ENCODE data around the gene FHL3. TPM values are rescaled to one million over a fixed set of nuclear protein-coding genes. Genes with fewer than 3 reads are reported as not detected.

Gene FHL3
- total and polyA plus RNA-seq, 4 donors, result 1.7 to 4.2 (median 2.8) TPM

DNA sequence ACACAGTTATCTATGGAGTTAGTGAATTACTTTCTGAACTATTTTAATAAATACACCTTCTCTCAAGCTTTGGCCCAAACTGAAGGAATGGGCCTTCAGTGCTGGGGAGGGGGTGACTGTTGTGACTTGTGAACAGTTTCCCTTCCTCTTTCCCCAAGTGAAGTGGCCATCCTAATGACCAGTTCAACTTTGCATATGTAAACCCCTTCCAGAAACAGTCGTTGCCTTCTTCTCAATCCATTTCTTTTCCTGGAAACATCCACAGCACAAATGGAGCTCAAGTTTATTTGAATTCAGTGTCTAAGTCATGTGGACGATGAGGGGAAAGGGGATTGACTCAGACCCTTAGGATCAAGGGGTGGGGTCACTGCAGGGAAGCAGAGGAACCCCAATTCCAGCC, 57.1 kb downstream of the FHL3 start:
- peaks cover 6 to 21% (median 15%) of the 10 kb centered on the region in 4 donors for H3K4me1 ChIP-seq (ENCODE audit: control insufficient read depth in 4 of 4, insufficient read depth in 4 of 4, low read length in 3 of 4)
- WGBS, result 67% methylated on average over 2 of the region's 2 CpGs
- no peak overlapping the region for H3K27ac ChIP-seq (ENCODE audit: low read depth in 1 of 2, low read length in 2 of 2)
- TF ChIP-seq, protein P1, sequence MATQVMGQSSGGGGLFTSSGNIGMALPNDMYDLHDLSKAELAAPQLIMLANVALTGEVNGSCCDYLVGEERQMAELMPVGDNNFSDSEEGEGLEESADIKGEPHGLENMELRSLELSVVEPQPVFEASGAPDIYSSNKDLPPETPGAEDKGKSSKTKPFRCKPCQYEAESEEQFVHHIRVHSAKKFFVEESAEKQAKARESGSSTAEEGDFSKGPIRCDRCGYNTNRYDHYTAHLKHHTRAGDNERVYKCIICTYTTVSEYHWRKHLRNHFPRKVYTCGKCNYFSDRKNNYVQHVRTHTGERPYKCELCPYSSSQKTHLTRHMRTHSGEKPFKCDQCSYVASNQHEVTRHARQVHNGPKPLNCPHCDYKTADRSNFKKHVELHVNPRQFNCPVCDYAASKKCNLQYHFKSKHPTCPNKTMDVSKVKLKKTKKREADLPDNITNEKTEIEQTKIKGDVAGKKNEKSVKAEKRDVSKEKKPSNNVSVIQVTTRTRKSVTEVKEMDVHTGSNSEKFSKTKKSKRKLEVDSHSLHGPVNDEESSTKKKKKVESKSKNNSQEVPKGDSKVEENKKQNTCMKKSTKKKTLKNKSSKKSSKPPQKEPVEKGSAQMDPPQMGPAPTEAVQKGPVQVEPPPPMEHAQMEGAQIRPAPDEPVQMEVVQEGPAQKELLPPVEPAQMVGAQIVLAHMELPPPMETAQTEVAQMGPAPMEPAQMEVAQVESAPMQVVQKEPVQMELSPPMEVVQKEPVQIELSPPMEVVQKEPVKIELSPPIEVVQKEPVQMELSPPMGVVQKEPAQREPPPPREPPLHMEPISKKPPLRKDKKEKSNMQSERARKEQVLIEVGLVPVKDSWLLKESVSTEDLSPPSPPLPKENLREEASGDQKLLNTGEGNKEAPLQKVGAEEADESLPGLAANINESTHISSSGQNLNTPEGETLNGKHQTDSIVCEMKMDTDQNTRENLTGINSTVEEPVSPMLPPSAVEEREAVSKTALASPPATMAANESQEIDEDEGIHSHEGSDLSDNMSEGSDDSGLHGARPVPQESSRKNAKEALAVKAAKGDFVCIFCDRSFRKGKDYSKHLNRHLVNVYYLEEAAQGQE (IDR thresholded peaks at IDR 0.05), result no peak
- TF ChIP-seq, protein P2, sequence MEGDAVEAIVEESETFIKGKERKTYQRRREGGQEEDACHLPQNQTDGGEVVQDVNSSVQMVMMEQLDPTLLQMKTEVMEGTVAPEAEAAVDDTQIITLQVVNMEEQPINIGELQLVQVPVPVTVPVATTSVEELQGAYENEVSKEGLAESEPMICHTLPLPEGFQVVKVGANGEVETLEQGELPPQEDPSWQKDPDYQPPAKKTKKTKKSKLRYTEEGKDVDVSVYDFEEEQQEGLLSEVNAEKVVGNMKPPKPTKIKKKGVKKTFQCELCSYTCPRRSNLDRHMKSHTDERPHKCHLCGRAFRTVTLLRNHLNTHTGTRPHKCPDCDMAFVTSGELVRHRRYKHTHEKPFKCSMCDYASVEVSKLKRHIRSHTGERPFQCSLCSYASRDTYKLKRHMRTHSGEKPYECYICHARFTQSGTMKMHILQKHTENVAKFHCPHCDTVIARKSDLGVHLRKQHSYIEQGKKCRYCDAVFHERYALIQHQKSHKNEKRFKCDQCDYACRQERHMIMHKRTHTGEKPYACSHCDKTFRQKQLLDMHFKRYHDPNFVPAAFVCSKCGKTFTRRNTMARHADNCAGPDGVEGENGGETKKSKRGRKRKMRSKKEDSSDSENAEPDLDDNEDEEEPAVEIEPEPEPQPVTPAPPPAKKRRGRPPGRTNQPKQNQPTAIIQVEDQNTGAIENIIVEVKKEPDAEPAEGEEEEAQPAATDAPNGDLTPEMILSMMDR (IDR thresholded peaks at IDR 0.05; ENCODE audit: low read depth, low read length, missing input control), result no peak
- TF ChIP-seq YY1 (IDR thresholded peaks at IDR 0.05), result no peak
- no peak for TF ChIP-seq FOXA2 (IDR thresholded peaks at IDR 0.05)
- TF ChIP-seq, protein P3, sequence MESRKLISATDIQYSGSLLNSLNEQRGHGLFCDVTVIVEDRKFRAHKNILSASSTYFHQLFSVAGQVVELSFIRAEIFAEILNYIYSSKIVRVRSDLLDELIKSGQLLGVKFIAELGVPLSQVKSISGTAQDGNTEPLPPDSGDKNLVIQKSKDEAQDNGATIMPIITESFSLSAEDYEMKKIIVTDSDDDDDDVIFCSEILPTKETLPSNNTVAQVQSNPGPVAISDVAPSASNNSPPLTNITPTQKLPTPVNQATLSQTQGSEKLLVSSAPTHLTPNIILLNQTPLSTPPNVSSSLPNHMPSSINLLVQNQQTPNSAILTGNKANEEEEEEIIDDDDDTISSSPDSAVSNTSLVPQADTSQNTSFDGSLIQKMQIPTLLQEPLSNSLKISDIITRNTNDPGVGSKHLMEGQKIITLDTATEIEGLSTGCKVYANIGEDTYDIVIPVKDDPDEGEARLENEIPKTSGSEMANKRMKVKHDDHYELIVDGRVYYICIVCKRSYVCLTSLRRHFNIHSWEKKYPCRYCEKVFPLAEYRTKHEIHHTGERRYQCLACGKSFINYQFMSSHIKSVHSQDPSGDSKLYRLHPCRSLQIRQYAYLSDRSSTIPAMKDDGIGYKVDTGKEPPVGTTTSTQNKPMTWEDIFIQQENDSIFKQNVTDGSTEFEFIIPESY (IDR thresholded peaks at IDR 0.05), result no peak
- TF ChIP-seq JUND (IDR thresholded peaks at IDR 0.05), result no peak
- TF ChIP-seq SP1 (IDR thresholded peaks at IDR 0.05), result no peak
- TF ChIP-seq, protein P4, sequence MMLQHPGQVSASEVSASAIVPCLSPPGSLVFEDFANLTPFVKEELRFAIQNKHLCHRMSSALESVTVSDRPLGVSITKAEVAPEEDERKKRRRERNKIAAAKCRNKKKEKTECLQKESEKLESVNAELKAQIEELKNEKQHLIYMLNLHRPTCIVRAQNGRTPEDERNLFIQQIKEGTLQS (IDR thresholded peaks at IDR 0.05), result no peak
- TF ChIP-seq FOXA1 (IDR thresholded peaks at IDR 0.05), result no peak
- TF ChIP-seq RAD21 (IDR thresholded peaks at IDR 0.05), result no peak
- no peak for TF ChIP-seq HNF4A (conservative IDR thresholded peaks at IDR 0.05)
- H3K9ac ChIP-seq (ENCODE audit: low read depth in 1 of 2, low read length in 2 of 2), result no peak overlapping the region
- DNase-seq (ENCODE audit: low spot score), result no peak
- H3K27me3 ChIP-seq (ENCODE audit: control insufficient read depth in 4 of 4, insufficient read depth in 4 of 4, low read length in 3 of 4), result no peaks in the 10 kb centered on the region
- no peak overlapping the region for H3K4me3 ChIP-seq (ENCODE audit: low read depth in 1 of 3, low read length in 3 of 3)
- no peaks in the 10 kb centered on the region for H3K9me3 ChIP-seq (ENCODE audit: control insufficient read depth in 4 of 4, low read length in 3 of 4)
- peaks cover 0 to 8% (median 5%) of the 10 kb centered on the region in 4 donors for H3K36me3 ChIP-seq (ENCODE audit: control insufficient read depth in 4 of 4, insufficient read depth in 3 of 4, low read depth in 1 of 4, low read length in 3 of 4)

DNA sequence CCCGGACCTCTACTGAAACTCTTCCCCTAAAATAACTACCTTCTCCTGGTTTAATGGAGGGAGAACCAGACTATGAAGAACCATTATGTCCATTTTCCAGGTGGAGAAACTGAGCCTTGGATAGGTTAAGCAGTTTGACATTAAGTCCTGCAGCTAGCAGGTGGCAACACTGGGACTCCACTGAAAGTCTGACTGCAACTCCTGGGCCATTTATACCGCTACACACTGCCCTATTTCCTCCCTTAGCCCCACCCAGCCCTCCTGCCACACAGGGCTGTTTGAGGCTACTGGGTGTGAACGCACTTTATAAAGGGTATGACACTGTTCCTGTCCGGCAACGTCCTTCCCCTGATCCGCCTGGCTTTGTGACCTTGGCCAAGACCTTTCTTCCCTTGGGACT, 58.0 kb downstream of the FHL3 start:
- H3K27ac ChIP-seq (ENCODE audit: low read depth in 1 of 2, low read length in 2 of 2), result peak overlapping the region in 1 of 2 donors; percentile 99
- DNase-seq (ENCODE audit: low spot score), result no peak
- H3K4me1 ChIP-seq (ENCODE audit: control insufficient read depth in 4 of 4, insufficient read depth in 4 of 4, low read length in 3 of 4), result peaks cover 6 to 21% (median 15%) of the 10 kb centered on the region in 4 donors
- TF ChIP-seq HNF4G (IDR thresholded peaks at IDR 0.05), result no peak
- TF ChIP-seq, protein P1 (IDR thresholded peaks at IDR 0.05), result no peak
- no peak for TF ChIP-seq HNF4A (conservative IDR thresholded peaks at IDR 0.05)
- H3K4me3 ChIP-seq (ENCODE audit: low read depth in 1 of 3, low read length in 3 of 3), result no peak overlapping the region
- no peaks in the 10 kb centered on the region for H3K9me3 ChIP-seq (ENCODE audit: control insufficient read depth in 4 of 4, low read length in 3 of 4)
- peaks cover 0 to 8% (median 5%) of the 10 kb centered on the region in 4 donors for H3K36me3 ChIP-seq (ENCODE audit: control insufficient read depth in 4 of 4, insufficient read depth in 3 of 4, low read depth in 1 of 4, low read length in 3 of 4)
- no peaks in the 10 kb centered on the region for H3K27me3 ChIP-seq (ENCODE audit: control insufficient read depth in 4 of 4, insufficient read depth in 4 of 4, low read length in 3 of 4)
- WGBS, result 50% methylated on average over 6 of the region's 6 CpGs
- no peak overlapping the region for H3K9ac ChIP-seq (ENCODE audit: low read depth in 1 of 2, low read length in 2 of 2)
